GM11168 (cell line): ENCODE measurements around the gene MBD3.

Experiments
- in situ Hi-C: fragments of 300-500 bp; cut with MboI; formaldehyde crosslinking; loops from one replicate; pipeline ENCODE4 v1.12.0; 2022; ENCODE audit warnings: low sequenced_read_pairs; ENCODE audit not compliant: unreplicated experiment

Gene MBD3

DNA sequence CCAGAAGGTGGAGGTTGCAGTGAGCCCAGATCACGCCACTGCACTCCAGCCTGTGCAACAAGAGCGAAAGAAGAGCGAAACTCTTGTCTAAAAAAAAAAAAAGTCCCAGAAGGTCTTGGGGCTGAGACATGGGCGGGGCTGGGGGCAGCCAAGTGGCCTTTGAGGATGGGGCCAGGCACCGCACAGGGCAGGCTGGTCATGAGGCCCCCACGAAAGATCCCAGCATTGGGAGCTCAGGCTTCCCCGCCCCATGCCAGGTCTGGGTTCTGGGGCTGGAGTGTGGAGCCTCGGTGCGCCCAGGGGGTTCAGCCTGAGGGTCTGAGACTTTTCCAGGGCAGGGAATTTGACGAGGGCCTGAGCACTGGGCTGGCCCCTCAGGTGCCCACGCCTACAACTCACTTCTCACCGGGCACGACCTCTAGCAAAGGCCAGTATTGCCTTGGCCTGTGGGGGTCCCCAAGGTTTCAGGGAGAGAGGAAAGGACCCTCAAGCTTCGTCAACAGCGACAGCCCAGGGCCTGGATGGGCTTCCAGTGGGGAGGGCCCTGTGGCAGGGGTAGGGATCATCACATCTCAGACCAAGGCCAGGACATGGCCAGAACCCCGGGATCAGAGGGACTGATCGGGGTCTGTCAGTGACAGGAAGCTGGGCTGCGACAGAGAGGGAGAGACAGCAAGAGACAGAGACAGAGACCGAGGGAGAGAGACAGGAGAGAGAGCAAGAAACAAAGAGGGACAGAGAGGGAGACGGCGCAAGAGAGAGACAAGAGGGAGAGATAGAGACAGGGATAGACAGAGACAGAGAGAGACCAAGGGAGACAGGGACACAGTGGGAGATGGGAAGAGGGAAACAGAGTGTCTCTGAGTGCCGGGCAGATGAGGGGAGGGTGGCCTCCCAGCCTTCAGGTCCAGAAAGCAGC, 17.1 kb downstream of the MBD3 start:
- in situ Hi-C loops, result no loop called here

- in situ Hi-C loops, result no loop called here
Measured at GRCh38 chr19:1574354-1575136, 18.1 kb downstream of the MBD3 start.

- in situ Hi-C loops, result no loop called here
Measured at GRCh38 chr19:1572795-1573194, 19.9 kb downstream of the MBD3 start.

- in situ Hi-C loops, result no loop called here
Measured at GRCh38 chr19:1571358-1571757, 21.3 kb downstream of the MBD3 start.

GRCh38 chr19:1570836-1571235, 21.8 kb downstream of the MBD3 start:
- in situ Hi-C loops, result no loop called here

DNA sequence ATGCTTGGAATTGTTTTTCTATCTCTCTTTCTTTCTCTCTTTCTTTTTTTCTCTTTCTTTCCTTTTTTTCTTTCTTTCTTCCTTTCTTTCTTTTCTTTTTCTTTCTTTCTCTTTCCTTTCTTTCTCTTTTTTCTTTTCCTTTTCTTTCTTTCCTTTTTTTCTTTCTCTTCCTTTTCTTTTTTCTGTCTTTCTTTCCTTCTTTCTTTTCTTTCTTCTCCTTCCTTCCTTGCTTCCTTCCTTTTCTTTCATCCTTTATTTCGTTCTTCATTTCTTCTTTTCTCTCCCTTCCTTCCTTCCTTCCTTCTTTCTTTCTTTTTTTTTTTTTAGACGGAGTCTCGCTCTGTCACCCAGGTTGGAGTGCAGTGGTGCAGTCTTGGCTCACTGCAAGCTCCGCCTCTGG, 22.7 kb downstream of the MBD3 start:
- in situ Hi-C loops, result no loop called here

DNA sequence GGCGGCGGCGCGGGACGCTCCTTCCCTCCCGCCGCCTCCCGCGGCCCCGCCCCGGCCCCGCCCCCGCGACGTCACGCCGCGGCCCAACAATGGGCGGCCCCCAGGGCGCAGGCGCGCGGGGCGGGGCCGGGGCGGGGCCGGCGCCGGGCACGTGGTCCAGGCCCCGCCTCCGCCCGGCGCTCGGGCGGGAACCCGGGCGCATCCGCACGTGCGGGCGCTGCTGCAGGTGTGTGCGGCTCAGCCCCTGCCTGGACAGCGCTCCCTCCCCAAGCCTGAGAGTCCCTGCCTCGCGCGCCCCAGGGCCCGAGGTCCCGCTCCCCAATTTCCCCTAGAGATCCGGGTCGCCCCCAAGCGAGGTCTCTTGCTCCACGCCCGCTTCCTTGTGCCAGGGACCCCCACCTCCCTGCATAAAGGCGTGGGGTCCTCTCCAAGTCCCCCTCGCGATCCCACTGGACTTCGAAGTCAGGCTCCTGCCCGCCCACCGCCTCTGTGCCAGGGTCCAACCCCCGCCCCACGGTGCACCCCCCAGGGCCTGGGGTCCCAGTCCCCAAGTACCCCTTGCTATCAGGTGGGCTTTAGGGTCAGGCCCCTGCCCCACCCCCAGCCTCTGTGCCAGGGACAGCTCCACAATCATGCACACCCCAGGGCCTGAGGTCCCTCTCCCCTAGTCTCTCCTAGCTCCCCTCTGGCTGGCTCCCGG, 24.2 kb downstream of the MBD3 start, which contains the start of gene MEX3D:
TSS of gene MEX3D (minus strand) at position 6 of the 700 bp plus-strand sequence. CDS start 267 bp downstream, outside the sequence.
- in situ Hi-C loops, result no loop called here

GRCh38 chr19:1567848-1568227, 24.8 kb downstream of the MBD3 start:
- in situ Hi-C loops, result no loop called here

GRCh38 chr19:1567116-1567847, 25.4 kb downstream of the MBD3 start:
- in situ Hi-C loops, result no loop called here

DNA sequence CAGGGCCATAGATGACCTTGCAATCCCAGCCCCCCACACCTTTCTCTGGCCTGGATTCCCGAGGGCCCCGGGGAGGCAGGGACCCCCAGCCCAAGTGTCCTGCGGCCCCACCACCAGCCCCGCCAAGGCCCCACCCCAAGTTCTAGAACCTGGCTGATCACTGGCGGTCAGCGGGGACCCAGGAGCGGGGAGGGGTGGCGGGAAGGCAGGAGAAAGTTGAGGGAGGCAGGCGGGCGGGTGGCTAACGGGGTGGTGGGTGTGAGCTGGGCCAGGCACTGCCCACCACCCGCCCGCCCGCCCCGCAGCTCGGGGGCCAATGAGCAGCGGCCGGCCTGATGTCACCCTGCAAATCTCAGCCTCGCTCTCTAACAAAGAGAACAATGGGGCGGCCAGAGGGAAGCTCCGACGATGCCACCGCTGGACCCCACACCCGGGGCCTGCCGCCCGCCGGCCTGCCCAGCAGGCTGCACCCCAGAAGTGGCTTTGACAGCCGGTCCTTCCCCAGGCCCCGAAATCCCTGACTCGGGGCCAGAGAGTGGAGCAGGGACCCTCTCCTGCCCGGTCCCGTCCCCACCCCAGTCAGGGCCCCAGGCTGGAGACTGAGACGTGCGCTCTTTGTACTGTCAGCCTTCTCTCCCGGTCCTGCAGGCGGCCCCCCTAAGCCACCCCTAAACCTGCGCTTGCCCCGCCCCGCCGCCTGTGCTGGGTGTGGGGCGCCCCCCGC, 26.1 kb downstream of the MBD3 start:
- in situ Hi-C loops, result no loop called here

GRCh38 chr19:1563251-1563650, 29.4 kb downstream of the MBD3 start:
- in situ Hi-C loops, result no loop called here

GRCh38 chr19:1561236-1561842, 31.3 kb downstream of the MBD3 start:
- in situ Hi-C loops, result no loop called here

DNA sequence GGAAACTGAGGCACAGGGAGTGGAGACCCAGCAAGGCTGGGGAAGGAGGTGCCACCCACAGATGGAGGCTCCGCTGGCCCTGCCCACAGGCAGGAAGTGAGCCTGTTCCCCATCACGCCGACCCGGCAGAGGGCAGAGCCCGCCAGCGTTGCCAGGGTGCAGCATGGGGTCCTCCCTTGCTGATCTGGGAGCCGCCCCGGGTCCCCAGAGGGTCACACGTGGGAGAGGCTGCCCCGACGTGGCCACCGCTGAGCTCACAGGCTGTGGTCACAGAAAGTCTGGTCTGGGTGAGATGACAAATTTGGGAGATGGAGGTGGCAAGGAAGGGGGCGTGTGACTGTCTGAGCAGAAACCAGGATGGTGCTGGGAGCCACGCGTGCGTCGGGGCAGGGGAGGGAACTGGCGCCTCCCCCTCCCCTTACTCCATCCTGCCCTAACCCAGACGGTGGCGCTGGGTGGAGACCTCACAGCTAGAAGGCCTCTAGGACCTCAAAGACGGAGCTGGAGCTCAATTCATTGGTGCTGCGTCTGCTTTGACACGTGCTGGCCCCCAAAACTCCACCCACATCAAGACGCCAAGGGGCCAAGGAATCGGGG, 32.3 kb downstream of the MBD3 start:
- in situ Hi-C loops, result no loop called here

GRCh38 chr19:1558552-1558951, 34.1 kb downstream of the MBD3 start:
- in situ Hi-C loops, result no loop called here

- in situ Hi-C loops, result no loop called here
Measured at GRCh38 chr19:1556390-1557070, 36.1 kb downstream of the MBD3 start.

DNA sequence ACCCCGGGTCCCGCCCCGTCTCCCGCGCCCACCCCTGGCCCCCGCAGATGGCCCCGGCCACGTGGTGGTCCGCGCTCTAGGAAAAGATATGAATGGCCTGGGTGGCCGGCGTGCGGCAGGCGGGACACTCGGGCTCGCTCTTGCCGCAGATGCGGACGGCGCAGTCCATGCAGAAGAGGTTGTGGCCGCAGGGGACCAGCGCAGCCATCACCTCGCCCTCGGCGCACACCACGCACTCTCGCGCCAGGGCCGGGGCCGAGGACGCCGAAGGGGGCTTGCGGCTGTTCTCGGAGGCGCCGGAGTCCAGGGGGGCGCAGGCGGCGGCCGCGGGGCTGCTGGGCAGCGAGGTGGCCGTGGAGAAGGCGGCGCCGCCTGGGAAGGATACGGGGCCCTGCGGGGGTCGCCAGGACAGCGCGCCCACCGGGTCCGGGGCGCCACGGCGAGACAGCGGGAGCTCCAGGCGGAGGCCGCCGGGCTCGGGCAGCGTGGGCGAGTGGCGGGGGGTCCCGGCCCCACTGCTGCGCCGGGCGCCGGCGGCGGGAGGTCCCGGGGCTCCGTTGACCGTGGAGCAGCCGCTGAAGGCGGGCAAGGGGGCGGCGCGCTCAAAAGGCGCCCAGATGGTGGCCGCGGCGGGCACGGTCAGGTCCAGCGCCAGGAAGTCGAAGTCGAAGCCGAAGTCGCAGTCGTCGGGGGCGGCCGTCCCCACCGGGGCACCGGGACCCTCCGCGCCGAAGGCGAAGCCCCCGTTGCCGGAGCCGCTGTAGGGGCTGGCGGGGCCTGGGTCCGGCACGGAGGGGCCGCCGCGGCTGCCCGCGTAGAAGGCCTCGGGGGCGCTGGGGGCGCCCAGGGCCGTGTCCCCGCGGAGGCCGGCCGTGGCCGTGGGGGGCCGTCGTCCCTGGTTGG, 36.9 kb downstream of the MBD3 start:
- in situ Hi-C loops, result no loop called here

- in situ Hi-C loops, result no loop called here
Measured at GRCh38 chr19:1554968-1555367, 37.7 kb downstream of the MBD3 start.
